Endothelial cell of umbilical vein (primary cell): ENCODE measurements around the gene PLB1. TPM values are rescaled to one million over a fixed set of nuclear protein-coding genes. Genes with fewer than 3 reads are reported as not detected.

Experiments used
- BruUV-seq: library from RNA; stranded (reverse); fragments of 400-500 nt; replicated peaks from 2 replicates; lab custom pipeline; 2021; lab: Mats Ljungman, UMichigan
- CTCF ChIA-PET: fragments of 300-600, 350-600 bp; sonication (Branson Sonifier 250); formaldehyde crosslinking; loops from one replicate; lab custom pipeline; 2021; ENCODE audit warnings: antibody characterized with exemption, inconsistent platforms; lab: Charles Lee
- POLR2A ChIA-PET: fragments of 300-600, 350-600 bp; sonication (Branson Sonifier 250); formaldehyde crosslinking; loops from one replicate; lab custom pipeline; 2021; ENCODE audit warnings: antibody characterized with exemption, inconsistent platforms; lab: Charles Lee
- DNase-seq: peaks from one replicate; pipeline ENCODE4 v3.0.0-alpha.2; 2011; ENCODE audit warnings: low read depth, low spot score
- FAIRE-seq: peaks from 2 replicates; lab custom pipeline; 2011; peaks lifted over from hg19 to GRCh38; lab: Jason Lieb, UNC
- H2AFZ ChIP-seq: 2 replicates; pipeline ENCODE4 v1.6.0; 2012; ENCODE audit warnings: low read depth, low read length, control low read depth, inconsistent platforms
- H3K27ac ChIP-seq: 2 replicates; pipeline ENCODE4 v1.5.1; 2011; ENCODE audit warnings: low read depth, mild to moderate bottlenecking, control low read depth, low read length, moderate library complexity; ENCODE audit not compliant: insufficient read depth
- H3K27me3 ChIP-seq, 2 experiments: 2 replicates each; pipeline versions ENCODE4 v1.6.0 to v1.6.1; 2011; ENCODE audit warnings: low read length in 2 of 2, mixed read lengths in 1 of 2; ENCODE audit not compliant: control insufficient read depth in 2 of 2, insufficient read depth in 2 of 2
- H3K36me3 ChIP-seq, 2 experiments: 2 replicates in 1 of 2; 3 replicates in 1 of 2; pipeline ENCODE4 v1.5.1; 2011; ENCODE audit warnings: low read length in 2 of 2, mild to moderate bottlenecking in 1 of 2, moderate library complexity in 1 of 2; ENCODE audit not compliant: control insufficient read depth in 2 of 2, insufficient read depth in 2 of 2; ENCODE audit errors: extremely low read depth in 1 of 2
- H3K4me1 ChIP-seq: 3 replicates; pipeline ENCODE4 v1.5.1; 2011; ENCODE audit warnings: mild to moderate bottlenecking, low read length; ENCODE audit not compliant: control insufficient read depth, insufficient read depth; ENCODE audit errors: extremely low read depth
- H3K4me2 ChIP-seq: 2 replicates; pipeline ENCODE4 v1.6.1; 2011; ENCODE audit warnings: low read length, control low read depth, mixed read lengths; ENCODE audit not compliant: insufficient read depth
- H3K4me3 ChIP-seq, 3 experiments: fragments of 200-600 bp in 1 of 3; sonication (generic), shearing (Covaris generic) in 1 of 3; replicated peaks in 1 of 3; 2 replicates each; pipeline ENCODE4 v1.5.1; 2011 to 2016; ENCODE audit warnings: control low read depth in 3 of 3, low read length in 3 of 3, mild to moderate bottlenecking in 2 of 3, inconsistent platforms in 1 of 3, low read depth in 1 of 3, moderate library complexity in 1 of 3; ENCODE audit not compliant: insufficient read depth in 1 of 3
- H3K79me2 ChIP-seq: 2 replicates; pipeline ENCODE4 v1.6.0; 2012; ENCODE audit warnings: low read length, inconsistent platforms; ENCODE audit not compliant: control insufficient read depth, insufficient read depth
- H3K9ac ChIP-seq: replicated peaks from 2 replicates; pipeline ENCODE3; 2011; ENCODE audit warnings: low read length, control low read depth; ENCODE audit not compliant: insufficient read depth; ENCODE audit errors: extremely low read depth
- H3K9me1 ChIP-seq: replicated peaks from 3 replicates; pipeline ENCODE4 v1.6.0; 2011; ENCODE audit warnings: mild to moderate bottlenecking, low read length; ENCODE audit not compliant: control insufficient read depth, insufficient read depth; ENCODE audit errors: extremely low read depth
- H3K9me3 ChIP-seq: replicated peaks from 2 replicates; pipeline ENCODE4 v1.5.1; 2012; ENCODE audit warnings: low read length, inconsistent platforms; ENCODE audit not compliant: control insufficient read depth, insufficient read depth
- H4K20me1 ChIP-seq: replicated peaks from 2 replicates; pipeline ENCODE3; 2011; ENCODE audit warnings: mild to moderate bottlenecking, low read length; ENCODE audit not compliant: control insufficient read depth, insufficient read depth; ENCODE audit errors: extremely low read depth
- CTCF ChIP-seq, 2 donors: IDR thresholded peaks; 1 replicate in 1 of 2; 2 replicates in 1 of 2; pipeline ENCODE4 v1.5.1; 2011; ENCODE audit warnings: low read length in 2 of 2, mild to moderate bottlenecking in 2 of 2, moderate library complexity in 2 of 2, control low read depth in 1 of 2, inconsistent platforms in 1 of 2, low read depth in 1 of 2; ENCODE audit not compliant: insufficient read depth in 1 of 2; ENCODE audit errors: extremely low read depth in 1 of 2
- GATA2 ChIP-seq: IDR thresholded peaks from 2 replicates; pipeline ENCODE4 v1.7.0; 2011; ENCODE audit warnings: low read depth, mild to moderate bottlenecking, moderate library complexity, mixed read lengths, low read length; ENCODE audit not compliant: insufficient read length, insufficient read depth
- JUN ChIP-seq: IDR thresholded peaks from 2 replicates; pipeline ENCODE4 v1.6.1; 2011; ENCODE audit warnings: borderline replicate concordance, low read depth; ENCODE audit not compliant: insufficient read length, insufficient read depth
- dilution Hi-C: fragments of 300-500 bp; cut with MboI; formaldehyde crosslinking; loops from one replicate; pipeline ENCODE4 v1.15.0; 2019; ENCODE audit warnings: low sequenced_read_pairs; ENCODE audit not compliant: extremely low pct_ligation_motif_present
- intact Hi-C: fragments of 100-400 bp; cut with micrococcal nuclease; formaldehyde crosslinking; loops from one replicate; pipeline ENCODE4 v1.10.0; 2022
- polyA plus RNA-seq, 4 experiments: library from polyadenylated mRNA; depleted of rRNA in 3 of 4; stranded (reverse) in 3 of 4; unstranded in 1 of 4; fragments of >200 nt; gene quantifications; 2 replicates each; pipeline versions ENCODE4 v1.2.1 to v1.2.3, GENCODE V29; 2011 to 2012; ENCODE audit warnings: missing spikeins in 1 of 4
- total RNA-seq: library from RNA; stranded (reverse); gene quantifications from 2 replicates; pipeline ENCODE4 v1.2.3, GENCODE V29; 2021

Gene PLB1
- total and polyA plus RNA-seq, 2 donors (not counting 3 experiments of a cell fraction or from before 2014, with no cell fraction given), result 0.75 to 0.80 TPM

DNA sequence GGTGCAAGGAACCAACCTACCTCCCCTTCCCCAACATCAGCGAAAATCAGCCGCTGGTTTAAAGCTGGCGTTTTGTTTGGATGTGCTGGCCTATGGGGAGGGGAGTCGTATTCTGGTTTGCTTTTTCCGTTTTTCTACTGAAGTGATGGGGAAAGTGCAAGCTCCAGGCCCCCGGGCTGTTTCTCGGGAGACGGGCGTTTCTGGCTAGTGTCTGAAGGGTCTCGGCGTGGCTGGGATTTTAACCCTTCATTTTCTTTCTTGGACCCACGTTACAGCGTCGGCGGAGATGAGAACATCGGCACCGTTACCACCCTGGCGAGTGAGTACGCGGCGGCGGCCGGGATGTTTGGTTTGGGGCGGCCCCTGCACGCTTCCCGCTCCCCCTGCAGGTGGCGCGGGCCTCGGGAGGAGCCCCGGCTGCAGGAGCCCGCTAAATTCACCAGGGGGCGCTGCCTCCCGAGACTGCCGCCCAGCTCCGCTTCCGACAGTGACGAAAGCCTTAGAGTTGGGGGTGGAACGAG lies 70.7 kb downstream of the PLB1 start:
- H3K9ac ChIP-seq, result peak overlapping the region; percentile 81
- H3K27ac ChIP-seq, result no peak overlapping the region
- no peaks in the 10 kb centered on the region for H3K36me3 ChIP-seq
- H3K9me1 ChIP-seq, result no peaks in the 10 kb centered on the region
- H3K4me1 ChIP-seq, result peaks cover 2% of the 10 kb centered on the region
- H2AFZ ChIP-seq, result peak overlapping the region; percentile 99
- TSS peak; percentile 67 for BruUV-seq
- ChIA-PET POLR2A (interaction anchor here (0.6 to 1.4 kb wide), 3 partner anchors 40 to 188 kb away, joined by 6 to 18 read pairs (median 9); partner anchors contain the start of gene PPP1CB), CTCF (interaction anchor here (0.6 to 5.0 kb wide), 44 partner anchors 8 to 863 kb away, joined by 3 to 96 read pairs (median 4); partner anchors contain the start of gene PPP1CB)
- no peak for TF ChIP-seq GATA2
- TF ChIP-seq JUN, result no peak
- peak; percentile 98 to 100 for TF ChIP-seq CTCF (IDR thresholded peaks at IDR 0.05; ENCODE audit: extremely low read depth in 1 of 2, insufficient read depth in 1 of 2, low read depth in 1 of 2, low read length in 2 of 2)
- H3K4me3 ChIP-seq, result peak overlapping the region; percentile 42 to 71 (median 58)
- H3K79me2 ChIP-seq, result no peaks in the 10 kb centered on the region
- dilution Hi-C loops (no loop called here), intact Hi-C loops (loop anchor here (1.0 to 10.0 kb wide), 14 partner anchors 18 to 863 kb away; partner anchors contain the start of genes TRMT61B and WDR43)
- DNase-seq, result peak; percentile 85
- H3K9me3 ChIP-seq, result no peaks in the 10 kb centered on the region
- no peaks in the 10 kb centered on the region for H4K20me1 ChIP-seq
- H3K4me2 ChIP-seq, result peak overlapping the region; percentile 88
- peak; percentile 80 for FAIRE-seq
- no peaks in the 10 kb centered on the region for H3K27me3 ChIP-seq
